GM23248 (cell line): ENCODE results near the gene TRPC4AP. TPM values are rescaled to one million over a fixed set of nuclear protein-coding genes. Genes with fewer than 3 reads are reported as not detected.

Source experiments
- DNase-seq: peaks from one replicate; pipeline ENCODE4 v3.0.0-alpha.2; 2015
- H2AFZ ChIP-seq: fragments of 200-600 bp; sonication (generic); 2 replicates; pipeline ENCODE4 v1.6.1; 2016; ENCODE audit warnings: antibody characterized with exemption
- H3F3A ChIP-seq: fragments of 200-600 bp; sonication (generic); 2 replicates; pipeline ENCODE4 v1.6.1; 2016; ENCODE audit warnings: mild to moderate bottlenecking, antibody characterized with exemption, mixed run types; ENCODE audit not compliant: insufficient read depth
- H3K27ac ChIP-seq: fragments of 200-600 bp; sonication (generic); 2 replicates; pipeline ENCODE4 v1.5.1; 2016; ENCODE audit warnings: mild to moderate bottlenecking
- H3K27me3 ChIP-seq: fragments of 200-600 bp; sonication (generic); replicated peaks from 2 replicates; pipeline ENCODE4 v1.6.1; 2016; ENCODE audit warnings: mild to moderate bottlenecking; ENCODE audit not compliant: insufficient read depth
- H3K36me3 ChIP-seq: fragments of 200-600 bp; sonication (generic); 2 replicates; pipeline ENCODE4 v1.6.1; 2016; ENCODE audit warnings: low read depth, mild to moderate bottlenecking
- H3K4me1 ChIP-seq: fragments of 200-600 bp; sonication (generic); 2 replicates; pipeline ENCODE4 v1.6.1; 2016; ENCODE audit warnings: mild to moderate bottlenecking; ENCODE audit not compliant: insufficient read depth
- H3K4me2 ChIP-seq: fragments of 200-600 bp; sonication (generic); one replicate; pipeline ENCODE4 v1.6.1; 2016; ENCODE audit warnings: mild to moderate bottlenecking; ENCODE audit not compliant: unreplicated experiment
- H3K4me3 ChIP-seq: fragments of 200-600 bp; sonication (generic); 2 replicates; pipeline ENCODE4 v1.5.1; 2016; ENCODE audit warnings: mild to moderate bottlenecking
- H3K79me2 ChIP-seq: fragments of 200-600 bp; sonication (generic); 2 replicates; pipeline ENCODE4 v1.6.1; 2016; ENCODE audit warnings: mild to moderate bottlenecking; ENCODE audit not compliant: insufficient read depth
- H3K9ac ChIP-seq: fragments of 200-600 bp; sonication (generic); 2 replicates; pipeline ENCODE4 v1.6.1; 2016; ENCODE audit warnings: mild to moderate bottlenecking
- H3K9me2 ChIP-seq: fragments of 200-600 bp; sonication (generic); 2 replicates; pipeline ENCODE4 v1.6.1; 2016; ENCODE audit warnings: mixed run types, mild to moderate bottlenecking, moderate library complexity; ENCODE audit not compliant: insufficient read depth
- H3K9me3 ChIP-seq: fragments of 200-600 bp; sonication (generic); one replicate; pipeline ENCODE4 v1.6.1; 2017; ENCODE audit warnings: low read depth
- H4K20me1 ChIP-seq: fragments of 200-600 bp; sonication (generic); 2 replicates; pipeline ENCODE4 v1.6.0; 2016; ENCODE audit not compliant: insufficient read depth
- EZH2 ChIP-seq: fragments of 200-600 bp; sonication (generic); IDR thresholded peaks from 2 replicates; pipeline ENCODE4 v1.6.1; 2018; ENCODE audit warnings: antibody characterized with exemption, mild to moderate bottlenecking; ENCODE audit not compliant: insufficient read depth, poor library complexity, severe bottlenecking
- EZH2phosphoT487 ChIP-seq: fragments of 200-600 bp; sonication (generic); IDR thresholded peaks from 2 replicates; pipeline ENCODE4 v1.6.1; 2018; ENCODE audit warnings: antibody characterized with exemption, moderate library complexity, mild to moderate bottlenecking, low read depth; ENCODE audit not compliant: insufficient read depth
- WGBS, 2 experiments: methylation state at CpG; one replicate each; pipeline ENCODE4 v1.1.6; 2015 to 2017; ENCODE audit warnings: low lambda C conversion rate in 2 of 2, low coverage in 1 of 2; ENCODE audit errors: missing lambda C conversion rate in 2 of 2; 5-methylcytosine and 5-hydroxymethylcytosine counted together
- in situ Hi-C: fragments of 300-500 bp; cut with MboI; formaldehyde crosslinking; loops from 2 replicates; pipeline ENCODE4 v1.15.0; 2020
- polyA plus RNA-seq: library from polyadenylated mRNA; unstranded; fragments of >200 nt; fragmentation: Nextera tagmentation; extraction: Ambion mirVana; gene quantifications from 2 replicates; pipeline ENCODE4 v1.2.1, GENCODE V29; 2016
- total RNA-seq: library from RNA; depleted of rRNA; stranded (reverse); fragments of >200 nt; shearing (Covaris generic); gene quantifications from 2 replicates; pipeline ENCODE4 v1.2.3, GENCODE V29; 2014

Gene TRPC4AP
- total and polyA plus RNA-seq, 2 experiments from 2014 or later = 63.4 to 92.7 TPM

- in situ Hi-C loops = no loop called here
- Histone ChIP-seq H3F3A (peaks cover 7% of the 10 kb centered on the region), H3K4me3 (no peak overlapping the region), H3K4me1 (peaks cover 10% of the 10 kb centered on the region; the same call in 1 of the 2 replicates), H3K9ac (no peak overlapping the region), H3K27ac (no peak overlapping the region), H4K20me1 (no peaks in the 10 kb centered on the region), H3K79me2 (no peaks in the 10 kb centered on the region), H3K27me3 (no peaks in the 10 kb centered on the region), H2AFZ (no peak overlapping the region), H3K9me2 (no peaks in the 10 kb centered on the region), H3K4me2 (no peak overlapping the region), H3K36me3 (peaks cover 21% of the 10 kb centered on the region), H3K9me3 (no peaks in the 10 kb centered on the region)
- DNase-seq = no peak
- TF ChIP-seq EZH2phosphoT487 (no peak), EZH2 (no peak)
- 95 to 96% methylated on average over 5 of the region's 5 CpGs for WGBS, 2 experiments
Measured at GRCh38 chr20:35122756-35123405, 30.3 kb upstream of the TRPC4AP start.

- no peaks in the 10 kb centered on the region for H3K79me2 ChIP-seq
- H3K4me3 ChIP-seq = no peak overlapping the region
- WGBS, 2 experiments = 86 to 92% methylated on average over 7 of the region's 7 CpGs
- H3K4me1 ChIP-seq = peaks cover 23% of the 10 kb centered on the region
- H3K9me3 ChIP-seq = no peaks in the 10 kb centered on the region
- no peaks in the 10 kb centered on the region for H3K9me2 ChIP-seq
- no peaks in the 10 kb centered on the region for H3K27me3 ChIP-seq
- H3K27ac ChIP-seq = no peak overlapping the region
- H3K9ac ChIP-seq = no peak overlapping the region
- H4K20me1 ChIP-seq = no peaks in the 10 kb centered on the region
- no peak for DNase-seq
- H3K4me2 ChIP-seq = no peak overlapping the region
- no peak for TF ChIP-seq EZH2phosphoT487
- no peak for TF ChIP-seq EZH2
- no peak overlapping the region for H2AFZ ChIP-seq
- peaks cover 24% of the 10 kb centered on the region for H3F3A ChIP-seq
- in situ Hi-C loops = no loop called here
- peaks cover 12% of the 10 kb centered on the region for H3K36me3 ChIP-seq
Measured at GRCh38 chr20:35121186-35121585, 28.6 kb upstream of the TRPC4AP start.

- H3K27ac ChIP-seq = peak overlapping the region; percentile 14; the same call in 1 of the 2 replicates
- no peaks in the 10 kb centered on the region for H4K20me1 ChIP-seq
- H3K4me1 ChIP-seq = peaks cover 23% of the 10 kb centered on the region
- DNase-seq = peak; percentile 64
- H2AFZ ChIP-seq = no peak overlapping the region
- H3K4me2 ChIP-seq = peak overlapping the region; percentile 7
- no peaks in the 10 kb centered on the region for H3K27me3 ChIP-seq
- 73 to 75% methylated on average over 7 to 8 of the region's 8 CpGs for WGBS, 2 experiments
- in situ Hi-C loops = no loop called here
- peaks cover 6% of the 10 kb centered on the region for H3K36me3 ChIP-seq
- peaks cover 24% of the 10 kb centered on the region for H3F3A ChIP-seq
- no peaks in the 10 kb centered on the region for H3K9me3 ChIP-seq
- H3K4me3 ChIP-seq = no peak overlapping the region
- H3K9me2 ChIP-seq = no peaks in the 10 kb centered on the region
- no peak overlapping the region for H3K9ac ChIP-seq
- no peaks in the 10 kb centered on the region for H3K79me2 ChIP-seq
- TF ChIP-seq EZH2 (no peak), EZH2phosphoT487 (no peak)
Measured at GRCh38 chr20:35120012-35120701, 27.6 kb upstream of the TRPC4AP start.

- no peak overlapping the region for H3K9ac ChIP-seq
- TF ChIP-seq EZH2phosphoT487 (no peak), EZH2 (no peak)
- peaks cover 30% of the 10 kb centered on the region for H3F3A ChIP-seq
- H3K4me2 ChIP-seq = no peak overlapping the region
- H3K4me3 ChIP-seq = no peak overlapping the region
- no peaks in the 10 kb centered on the region for H3K27me3 ChIP-seq
- no peaks in the 10 kb centered on the region for H4K20me1 ChIP-seq
- no peak for DNase-seq
- H3K79me2 ChIP-seq = no peaks in the 10 kb centered on the region
- H3K36me3 ChIP-seq = peaks cover 6% of the 10 kb centered on the region; the same call in 1 of the 2 replicates
- in situ Hi-C loops = no loop called here
- H3K27ac ChIP-seq = peak overlapping the region; percentile 49
- H3K9me2 ChIP-seq = no peaks in the 10 kb centered on the region
- H2AFZ ChIP-seq = no peak overlapping the region
- no peaks in the 10 kb centered on the region for H3K9me3 ChIP-seq
- WGBS, 2 experiments = 100% methylated on average over 1 of the region's 1 CpG
- peaks cover 23% of the 10 kb centered on the region for H3K4me1 ChIP-seq
Measured at GRCh38 chr20:35117629-35118028, 25.0 kb upstream of the TRPC4AP start.
